ENCODE measurements around the gene ZNF268. TPM values are rescaled to one million over a fixed set of nuclear protein-coding genes. Genes with fewer than 3 reads are reported as not detected.

Gene ZNF268
- 22.3 and 25.9 TPM in 2 replicates for total RNA-seq (2014; rRNA removed; shearing (Covaris generic))
- polyA plus RNA-seq (2014; cell fraction: nucleus; rRNA removed) = 11.6 and 13.1 TPM in 2 replicates

DNA sequence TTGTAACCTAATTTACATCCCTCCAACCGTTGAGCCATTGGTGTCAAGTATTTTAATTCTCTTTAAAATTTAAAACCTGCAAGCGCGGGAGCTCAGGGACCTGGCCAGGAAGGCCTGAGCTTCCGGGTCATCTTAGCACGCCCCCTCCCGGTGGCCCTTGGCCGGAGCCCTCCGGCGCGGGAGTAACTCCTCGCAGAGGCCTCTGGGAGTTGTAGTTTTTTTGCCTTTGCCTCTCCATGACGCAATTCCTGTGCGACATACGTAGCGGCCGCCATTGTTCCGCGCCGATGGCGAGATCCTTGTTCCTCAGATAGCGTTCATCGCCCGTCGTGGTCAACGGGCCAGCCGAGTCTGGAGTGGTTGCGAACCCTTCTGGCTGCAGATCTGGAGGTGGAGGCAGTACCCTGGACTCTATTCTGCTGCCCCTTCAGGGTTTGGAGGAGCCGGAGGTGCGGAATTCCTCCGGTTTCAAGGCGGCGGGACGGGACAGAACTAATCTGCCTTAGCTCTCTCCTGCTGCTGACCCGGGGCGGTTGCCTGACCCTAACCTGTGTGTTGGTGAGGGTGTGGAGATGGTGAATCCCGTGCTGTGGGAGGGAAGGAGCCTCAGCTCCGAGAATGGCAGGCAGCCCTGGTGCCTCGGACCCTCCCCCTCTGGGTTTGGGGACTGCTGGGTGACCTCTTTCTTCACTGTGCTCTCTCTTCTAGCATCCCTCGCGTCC lies at the start of gene ZNF268:
TSS of gene ZNF268 (plus strand) at position 258 of the 722 bp plus-strand sequence. CDS start 503 bp downstream, outside the sequence.
- DNase-seq (ENCODE audit: extremely low read depth, low read depth) = peak; percentile 91

DNA sequence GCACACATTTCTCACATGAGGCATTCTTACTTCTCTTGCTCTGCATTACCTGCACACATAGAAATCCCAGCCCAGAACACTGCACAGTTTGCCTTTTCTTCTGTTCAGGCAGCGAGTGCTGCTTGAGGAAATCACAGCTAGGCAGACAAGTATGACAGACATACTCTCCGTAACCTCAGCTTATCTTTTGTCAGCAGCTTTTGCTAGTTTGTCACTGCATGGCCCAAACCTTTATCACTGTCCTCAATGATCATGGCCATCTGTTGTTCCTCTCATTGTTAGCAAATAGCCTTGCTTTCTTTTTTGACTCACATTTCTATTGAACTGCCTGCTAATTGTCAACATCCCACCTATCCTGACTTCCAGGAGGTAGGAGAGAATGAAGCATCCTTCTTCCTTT lies 45.5 kb upstream of the ZNF268 start:
- no peak for DNase-seq (ENCODE audit: extremely low read depth, low read depth)

DNA sequence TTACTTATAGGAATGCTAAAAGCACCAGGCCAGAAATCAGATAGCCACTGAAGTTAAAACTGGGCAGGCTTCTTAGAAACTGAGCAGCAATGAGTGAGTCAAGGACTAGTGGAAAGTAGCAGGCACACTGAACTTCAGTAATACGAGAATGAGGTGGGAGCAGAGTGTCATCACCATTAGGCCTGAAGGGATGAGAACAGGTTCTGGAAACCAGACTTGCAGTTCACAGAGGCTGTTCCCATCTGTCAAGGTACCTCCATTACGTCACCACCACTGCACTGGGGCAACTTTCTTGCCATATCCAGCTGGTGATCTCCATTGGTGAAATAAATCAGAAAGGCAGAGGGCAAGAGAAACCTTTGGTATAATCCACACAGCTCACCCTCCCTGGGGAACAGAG lies 35.3 kb upstream of the ZNF268 start:
- DNase-seq (ENCODE audit: extremely low read depth, low read depth) = no peak

DNA sequence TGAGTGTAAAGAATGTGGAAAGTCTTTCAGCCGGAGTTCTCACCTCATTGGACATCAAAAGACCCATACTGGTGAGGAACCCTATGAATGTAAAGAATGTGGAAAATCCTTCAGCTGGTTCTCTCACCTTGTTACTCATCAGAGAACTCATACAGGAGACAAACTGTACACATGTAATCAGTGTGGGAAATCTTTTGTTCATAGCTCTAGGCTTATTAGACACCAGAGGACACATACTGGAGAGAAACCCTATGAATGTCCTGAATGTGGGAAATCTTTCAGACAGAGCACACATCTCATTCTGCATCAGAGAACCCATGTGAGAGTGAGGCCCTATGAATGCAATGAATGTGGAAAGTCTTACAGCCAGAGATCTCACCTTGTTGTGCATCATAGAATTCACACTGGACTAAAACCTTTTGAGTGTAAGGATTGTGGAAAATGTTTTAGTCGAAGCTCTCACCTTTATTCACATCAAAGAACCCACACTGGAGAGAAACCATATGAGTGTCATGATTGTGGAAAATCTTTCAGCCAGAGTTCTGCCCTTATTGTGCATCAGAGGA lies 25.1 kb upstream of the ZNF268 start:
- no peak for DNase-seq (ENCODE audit: extremely low read depth, low read depth)

DNA sequence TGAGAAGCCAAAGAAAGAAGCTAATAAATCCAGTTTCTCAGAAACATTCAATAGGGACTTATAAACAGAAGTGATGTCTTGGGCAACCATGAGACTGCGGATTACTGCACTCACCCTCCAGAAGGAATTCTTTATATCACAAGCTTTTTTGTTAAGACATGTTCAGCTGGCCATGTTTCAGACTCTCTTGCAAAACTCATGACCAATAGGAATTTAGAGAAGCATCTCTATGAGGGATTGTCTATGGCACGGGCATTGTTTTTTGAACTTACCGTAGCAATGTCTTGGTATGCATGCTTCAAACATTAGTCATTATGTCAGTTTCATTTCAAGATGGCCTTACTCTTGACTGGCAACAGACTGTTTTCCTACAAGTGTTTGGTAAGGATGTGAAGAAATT lies 15.5 kb upstream of the ZNF268 start:
- DNase-seq (ENCODE audit: extremely low read depth, low read depth) = no peak

DNA sequence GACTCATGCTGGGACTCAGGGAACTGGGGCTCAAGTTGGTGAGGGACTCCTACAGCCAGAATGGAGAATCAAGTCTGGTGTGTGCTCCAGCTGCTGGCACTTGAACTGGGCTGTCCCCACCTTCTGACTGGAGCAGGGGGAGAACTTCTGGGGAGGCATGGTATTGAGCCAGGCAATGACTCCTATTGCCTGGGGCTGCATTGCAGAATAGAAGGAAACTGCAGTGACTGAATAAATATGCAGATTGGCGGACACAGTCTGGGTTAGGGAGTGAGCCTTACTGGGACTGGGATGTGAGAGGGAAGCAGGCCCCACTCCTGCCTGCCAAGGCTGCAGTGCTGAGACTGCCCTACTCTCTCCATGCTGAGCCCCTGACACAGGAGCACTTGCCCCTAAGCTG lies 8.8 kb upstream of the ZNF268 start:
- DNase-seq (ENCODE audit: extremely low read depth, low read depth) = no peak

DNA sequence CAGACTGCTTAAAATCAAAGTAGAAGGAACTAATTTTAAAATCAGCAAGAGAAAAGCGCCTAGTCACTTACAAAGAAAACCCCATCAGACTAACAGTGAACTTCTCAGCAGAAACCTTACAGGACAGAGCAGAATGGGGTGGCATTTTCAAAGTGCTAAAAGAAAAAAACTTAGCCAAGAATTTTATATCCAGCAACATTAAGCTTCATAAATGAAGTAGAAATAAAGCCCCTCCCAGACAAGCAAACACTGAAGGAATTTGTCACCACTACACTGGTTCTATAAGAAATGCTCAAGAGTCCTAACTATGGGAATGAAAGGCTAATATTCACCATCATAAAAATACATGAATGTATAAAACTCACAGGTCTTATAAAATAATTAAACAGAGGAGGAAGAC lies 6.4 kb upstream of the ZNF268 start:
- DNase-seq (ENCODE audit: extremely low read depth, low read depth) = no peak

DNA sequence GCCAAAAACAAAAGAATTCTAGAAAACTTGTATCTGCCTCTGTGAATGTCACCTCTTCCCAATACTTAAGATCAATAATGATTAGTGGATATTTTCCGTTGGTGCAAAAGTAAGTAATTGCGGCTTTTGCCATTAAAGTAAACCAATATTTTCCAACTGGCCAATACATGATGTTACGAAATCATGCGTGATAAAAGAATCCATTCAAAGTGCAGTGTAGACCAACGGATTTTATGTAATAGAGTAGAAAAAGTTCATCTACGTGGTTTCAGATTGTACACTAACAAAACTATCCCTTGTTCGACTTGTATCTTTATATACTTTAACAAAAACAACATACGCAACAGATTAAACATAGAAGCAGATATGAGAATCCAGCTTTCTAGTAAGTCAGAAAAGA lies 626 bp upstream of the ZNF268 start:
- DNase-seq (ENCODE audit: extremely low read depth, low read depth) = no peak

DNA sequence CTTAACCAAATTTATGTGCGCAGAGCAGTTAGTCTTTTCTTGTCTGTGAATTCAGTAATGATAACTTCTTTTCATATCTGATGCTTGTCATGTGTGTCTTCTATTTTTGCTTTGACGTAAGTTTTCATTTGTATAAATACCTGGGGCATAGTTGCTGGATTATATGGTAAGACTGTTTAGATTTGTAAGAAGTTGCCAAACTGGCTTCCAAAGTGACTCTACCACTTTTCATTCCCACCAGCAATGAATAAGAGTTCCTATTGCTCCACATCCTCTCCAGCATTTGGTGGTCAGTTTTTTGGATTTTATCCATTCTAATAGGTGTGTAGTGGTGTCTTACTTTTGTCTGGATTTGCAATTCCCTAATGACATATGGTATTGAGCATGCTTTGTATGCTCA lies 8.9 kb downstream of the ZNF268 start:
- no peak for DNase-seq (ENCODE audit: extremely low read depth, low read depth)

DNA sequence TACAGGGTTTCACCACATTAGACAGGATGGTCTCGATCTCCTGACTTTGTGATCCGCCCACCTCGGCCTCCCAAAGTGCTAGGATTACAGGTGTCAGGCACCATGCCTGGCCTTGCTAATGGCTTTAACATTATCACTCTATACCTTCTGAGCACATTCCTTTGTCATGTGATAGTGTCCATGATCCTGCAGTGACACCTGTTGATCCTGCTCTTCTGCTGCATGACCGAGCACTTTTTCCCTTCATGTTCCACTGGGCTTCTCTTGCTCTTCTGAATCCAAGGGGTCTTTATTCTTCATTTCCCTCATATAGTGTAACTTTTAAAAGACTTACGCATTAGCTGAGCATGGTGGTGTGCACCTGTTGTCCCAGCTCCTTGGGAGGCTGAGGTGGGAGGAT lies 11.6 kb downstream of the ZNF268 start:
- no peak for DNase-seq (ENCODE audit: extremely low read depth, low read depth)

DNA sequence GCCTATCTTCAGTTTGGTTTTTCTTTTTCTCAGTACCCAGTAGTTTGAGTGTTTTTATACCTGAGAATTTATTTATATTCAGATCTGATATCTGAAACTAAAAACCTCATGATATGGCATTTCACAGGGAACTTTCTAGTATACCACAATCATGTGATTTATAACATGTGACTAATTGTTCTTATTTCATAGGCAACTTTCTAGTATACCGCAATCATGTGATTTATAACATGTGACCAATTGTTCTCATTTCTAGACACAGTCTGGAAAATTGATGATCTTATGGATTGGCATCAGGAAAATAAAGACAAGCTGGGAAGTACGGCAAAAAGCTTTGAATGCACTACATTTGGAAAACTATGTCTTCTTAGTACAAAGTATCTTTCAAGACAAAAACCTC lies 20.6 kb downstream of the ZNF268 start:
- no peak for DNase-seq (ENCODE audit: extremely low read depth, low read depth)

DNA sequence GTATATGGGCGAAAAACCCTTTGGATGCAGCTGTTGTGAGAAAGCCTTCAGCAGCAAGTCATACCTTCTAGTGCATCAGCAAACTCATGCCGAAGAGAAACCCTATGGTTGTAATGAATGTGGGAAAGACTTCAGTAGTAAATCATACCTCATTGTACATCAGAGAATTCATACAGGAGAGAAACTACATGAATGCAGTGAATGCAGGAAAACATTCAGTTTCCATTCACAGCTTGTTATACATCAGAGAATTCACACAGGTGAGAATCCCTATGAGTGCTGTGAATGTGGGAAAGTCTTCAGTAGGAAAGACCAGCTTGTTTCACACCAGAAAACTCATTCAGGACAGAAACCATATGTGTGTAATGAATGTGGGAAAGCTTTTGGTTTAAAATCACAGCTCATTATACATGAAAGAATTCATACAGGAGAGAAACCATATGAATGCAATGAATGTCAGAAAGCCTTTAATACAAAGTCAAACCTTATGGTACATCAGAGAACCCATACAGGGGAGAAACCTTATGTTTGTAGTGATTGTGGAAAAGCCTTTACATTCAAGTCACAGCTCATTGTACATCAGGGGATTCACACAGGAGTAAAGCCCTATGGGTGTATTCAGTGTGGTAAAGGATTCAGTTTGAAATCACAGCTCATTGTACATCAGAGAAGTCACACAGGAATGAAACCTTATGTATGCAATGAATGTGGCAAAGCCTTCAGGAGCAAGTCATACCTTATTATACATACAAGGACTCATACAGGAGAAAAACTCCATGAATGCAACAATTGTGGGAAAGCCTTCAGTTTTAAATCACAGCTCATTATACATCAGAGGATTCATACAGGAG lies 21.4 kb downstream of the ZNF268 start:
- DNase-seq (ENCODE audit: extremely low read depth, low read depth) = no peak

DNA sequence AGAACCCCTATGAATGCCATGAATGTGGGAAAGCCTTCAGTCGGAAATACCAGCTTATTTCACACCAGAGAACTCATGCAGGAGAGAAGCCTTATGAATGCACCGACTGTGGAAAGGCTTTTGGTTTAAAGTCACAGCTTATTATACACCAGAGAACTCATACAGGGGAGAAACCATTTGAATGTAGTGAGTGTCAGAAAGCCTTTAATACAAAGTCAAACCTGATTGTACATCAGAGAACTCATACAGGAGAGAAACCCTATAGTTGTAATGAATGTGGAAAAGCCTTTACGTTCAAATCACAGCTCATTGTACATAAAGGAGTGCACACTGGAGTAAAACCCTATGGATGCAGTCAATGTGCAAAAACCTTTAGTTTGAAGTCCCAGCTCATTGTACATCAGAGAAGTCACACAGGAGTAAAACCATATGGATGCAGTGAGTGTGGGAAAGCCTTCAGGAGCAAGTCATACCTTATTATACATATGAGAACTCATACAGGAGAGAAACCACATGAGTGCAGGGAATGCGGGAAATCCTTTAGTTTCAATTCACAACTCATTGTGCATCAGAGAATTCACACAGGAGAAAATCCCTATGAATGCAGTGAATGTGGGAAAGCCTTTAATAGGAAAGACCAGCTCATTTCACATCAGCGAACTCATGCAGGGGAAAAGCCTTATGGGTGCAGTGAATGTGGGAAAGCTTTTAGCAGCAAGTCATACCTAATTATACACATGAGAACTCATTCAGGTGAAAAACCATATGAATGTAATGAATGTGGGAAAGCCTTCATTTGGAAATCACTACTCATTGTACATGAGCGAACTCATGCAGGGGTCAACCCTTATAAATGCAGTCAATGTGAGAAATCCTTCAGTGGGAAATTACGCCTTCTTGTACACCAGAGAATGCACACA lies 22.3 kb downstream of the ZNF268 start:
- DNase-seq (ENCODE audit: extremely low read depth, low read depth) = no peak

DNA sequence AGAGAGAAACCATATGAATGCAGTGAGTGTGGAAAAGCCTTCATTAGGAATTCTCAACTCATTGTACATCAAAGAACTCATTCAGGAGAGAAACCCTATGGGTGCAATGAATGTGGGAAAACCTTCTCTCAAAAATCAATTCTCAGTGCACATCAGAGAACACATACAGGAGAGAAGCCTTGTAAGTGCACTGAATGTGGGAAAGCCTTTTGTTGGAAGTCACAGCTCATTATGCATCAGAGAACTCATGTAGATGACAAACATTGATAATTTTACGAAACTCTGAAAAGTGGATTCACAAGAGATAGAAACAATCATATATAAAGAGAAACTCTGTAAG lies 22.9 kb downstream of the ZNF268 start:
- DNase-seq (ENCODE audit: extremely low read depth, low read depth) = no peak

DNA sequence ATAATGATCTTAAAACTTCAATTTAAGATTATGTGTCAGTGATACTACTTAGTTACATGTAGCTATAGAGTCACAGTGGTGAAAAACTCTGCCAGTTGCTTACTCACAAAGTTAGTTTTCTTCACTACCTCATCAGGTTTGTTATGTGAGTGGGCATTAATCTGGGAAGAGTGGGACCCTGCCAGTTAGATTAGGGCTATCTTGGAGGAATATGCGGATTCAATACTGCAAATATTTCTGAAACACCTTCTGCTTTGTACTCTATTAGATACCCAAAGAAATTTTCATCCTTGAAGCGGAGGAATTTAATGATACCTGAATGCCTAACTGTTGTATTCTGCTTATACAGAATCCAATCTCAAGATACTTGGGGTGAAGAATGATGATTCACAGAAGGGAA lies 25.1 kb downstream of the ZNF268 start:
- DNase-seq (ENCODE audit: extremely low read depth, low read depth) = no peak

DNA sequence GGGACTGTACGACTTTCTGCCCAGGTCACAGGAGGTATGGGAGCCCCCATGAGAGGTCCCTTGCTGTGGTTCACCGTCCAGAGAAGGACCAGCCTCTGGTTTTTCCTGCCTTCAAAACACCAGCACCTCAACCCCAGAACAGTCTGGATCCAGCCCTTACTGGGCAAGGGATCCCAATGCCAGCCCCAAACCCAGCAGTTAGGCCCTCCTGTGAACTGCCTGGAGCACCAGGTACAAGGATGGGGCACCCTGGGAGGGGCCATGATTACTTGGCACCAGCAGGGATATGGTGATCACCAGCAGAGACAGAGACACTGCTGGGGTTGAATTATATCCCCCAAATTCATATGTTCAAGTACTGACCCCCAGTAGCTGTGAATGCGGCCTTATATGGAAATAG lies 34.4 kb downstream of the ZNF268 start:
- no peak for DNase-seq (ENCODE audit: extremely low read depth, low read depth)

DNA sequence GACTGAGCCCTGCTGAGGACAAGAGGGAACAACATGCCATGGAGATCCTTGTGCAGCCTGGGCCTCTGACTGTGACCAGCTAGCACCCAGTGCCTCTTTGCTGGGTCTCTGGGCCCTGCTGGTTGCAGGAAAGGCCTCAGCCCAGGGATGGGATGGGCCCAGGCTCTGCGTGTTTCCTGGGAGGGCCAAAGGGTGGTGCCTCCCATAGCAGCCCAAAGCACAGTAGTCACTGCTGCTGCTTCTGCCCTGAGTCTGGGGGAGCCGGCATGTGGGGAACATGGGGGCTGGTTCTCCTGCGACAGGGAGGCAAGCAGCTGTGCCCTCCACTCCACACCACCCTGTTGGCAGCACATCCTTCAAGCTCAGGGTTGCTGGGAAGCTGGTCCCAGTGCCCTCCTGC lies 35.9 kb downstream of the ZNF268 start:
- no peak for DNase-seq (ENCODE audit: extremely low read depth, low read depth)

DNA sequence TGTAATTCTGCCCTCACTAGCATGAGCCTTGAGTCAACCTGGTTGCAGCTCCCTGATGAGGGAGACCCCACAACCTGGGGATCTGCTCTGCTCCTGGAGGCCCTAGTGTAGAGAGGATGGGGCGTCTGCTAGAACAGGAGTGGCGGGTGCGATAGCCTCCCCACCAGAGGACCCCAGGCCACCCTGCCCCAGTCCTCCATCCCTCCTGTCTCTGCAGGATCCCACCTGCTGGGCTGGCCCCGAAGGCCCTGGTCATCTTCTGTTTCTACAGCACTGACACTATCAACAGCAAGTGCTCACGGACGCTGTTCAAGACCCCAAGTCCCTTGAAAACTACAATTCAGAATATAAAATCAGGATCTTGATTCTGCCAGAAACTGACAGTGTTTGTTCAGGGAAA lies 39.2 kb downstream of the ZNF268 start:
- DNase-seq (ENCODE audit: extremely low read depth, low read depth) = no peak

DNA sequence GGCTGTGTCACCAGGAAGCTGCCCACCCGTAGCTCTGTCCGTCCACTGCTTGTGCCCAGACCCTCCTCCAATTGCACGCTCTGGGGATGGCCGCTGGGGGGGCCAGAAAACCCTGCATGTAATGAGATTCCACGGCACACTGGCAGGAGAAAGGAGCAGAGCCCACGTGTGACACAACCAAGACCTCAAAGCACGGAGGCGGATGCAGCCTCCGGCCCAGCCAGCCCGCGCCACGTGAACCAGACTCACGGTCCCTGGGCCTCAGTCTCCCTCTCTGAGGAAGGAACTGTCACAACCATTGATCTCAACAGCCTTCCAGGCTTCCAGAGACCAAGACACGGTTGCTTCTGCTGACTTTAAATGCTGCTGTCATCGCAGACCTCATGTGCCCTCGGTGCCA lies 39.9 kb downstream of the ZNF268 start:
- no peak for DNase-seq (ENCODE audit: extremely low read depth, low read depth)

DNA sequence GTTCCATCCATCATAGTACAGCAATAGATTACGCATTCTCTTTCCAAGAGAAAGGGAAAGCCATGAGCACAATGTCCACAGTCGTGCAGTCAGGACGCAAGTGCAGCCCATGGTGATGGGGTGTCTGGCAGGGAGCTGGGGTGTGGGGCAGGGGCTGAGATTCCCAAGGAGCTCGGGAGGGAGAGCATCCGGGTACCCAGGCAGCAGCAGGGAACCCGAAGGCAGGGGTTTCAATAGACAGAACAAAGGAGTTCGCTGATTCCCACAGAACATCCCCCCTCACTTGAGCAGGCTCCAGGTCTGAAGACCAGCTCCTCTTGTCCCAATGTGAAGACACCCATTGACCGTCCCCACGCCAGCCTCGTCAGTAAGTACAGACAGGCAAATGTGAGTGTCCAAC lies 40.9 kb downstream of the ZNF268 start:
- DNase-seq (ENCODE audit: extremely low read depth, low read depth) = no peak

DNA sequence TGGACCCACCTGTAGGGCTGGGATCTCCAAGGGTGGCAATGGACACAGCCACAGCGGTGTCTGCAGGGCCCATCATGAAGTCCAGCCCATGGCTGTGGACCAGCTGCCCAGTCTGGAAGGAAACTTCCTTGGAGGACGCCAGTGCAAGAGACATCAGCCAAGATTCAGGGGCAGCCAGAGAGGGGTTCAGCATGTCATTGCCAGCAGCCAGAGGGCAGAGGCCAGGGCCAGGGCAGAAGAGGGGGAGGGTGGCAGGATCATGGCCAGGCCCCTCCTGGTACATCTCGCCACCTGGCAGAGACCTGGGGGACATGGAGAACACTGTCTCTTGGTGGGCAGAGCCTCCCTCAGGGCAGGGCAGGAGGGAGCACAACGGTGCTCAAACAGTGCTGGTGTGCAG lies 44.2 kb downstream of the ZNF268 start:
- DNase-seq (ENCODE audit: extremely low read depth, low read depth) = no peak

Measured in NCI-H460 (cell line).